Renal cortex interstitium (tissue), 11 donors: Measurements from ENCODE around the gene BMP6. TPM values are rescaled to one million over a fixed set of nuclear protein-coding genes. Genes with fewer than 3 reads are reported as not detected.
"Not testable (repeated sequence)": the region's sequence is repeated elsewhere in the genome, so short reads cannot be mapped to it uniquely, and the experiment has no call there.

Experiments used
- DNase-seq, 11 donors: peaks; one replicate each; pipeline ENCODE4 v3.0.0-alpha.2; 2013; ENCODE audit warnings: low read depth in 9 of 11, low spot score in 4 of 11; ENCODE audit errors: extremely low read depth in 1 of 11
- polyA plus RNA-seq, 3 donors: library from polyadenylated mRNA; unstranded; fragments of 120-200 nt; gene quantifications; one replicate each; pipeline ENCODE4 v1.2.1, GENCODE V29; 2013; ENCODE audit not compliant: insufficient read length in 3 of 3

Gene BMP6
- polyA plus RNA-seq, 3 donors, result 6.8 to 8.4 (median 7.4) TPM

- DNase-seq, result no peak
Measured at GRCh38 chr6:7851780-7852179, 125.9 kb downstream of the BMP6 start.

DNA sequence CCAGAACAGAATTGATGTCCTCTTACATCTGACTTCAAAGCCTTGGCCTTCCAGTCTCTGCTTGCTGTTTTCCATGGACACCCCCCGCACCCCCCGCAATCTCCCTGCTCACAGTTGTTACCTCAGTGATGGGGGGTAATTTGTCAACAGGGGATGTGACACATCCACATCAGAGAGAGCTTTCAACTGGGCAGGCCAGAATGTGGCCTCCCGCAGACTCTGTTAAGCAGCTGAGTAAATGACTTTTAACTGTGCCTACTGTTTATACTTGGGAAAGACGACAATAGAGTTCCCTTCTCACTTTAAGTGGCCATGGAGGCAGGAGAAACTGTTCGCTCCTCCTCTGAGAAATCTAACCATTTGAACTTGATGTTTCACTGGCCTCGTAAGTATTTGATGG, 133.7 kb downstream of the BMP6 start:
- no peak for DNase-seq

DNA sequence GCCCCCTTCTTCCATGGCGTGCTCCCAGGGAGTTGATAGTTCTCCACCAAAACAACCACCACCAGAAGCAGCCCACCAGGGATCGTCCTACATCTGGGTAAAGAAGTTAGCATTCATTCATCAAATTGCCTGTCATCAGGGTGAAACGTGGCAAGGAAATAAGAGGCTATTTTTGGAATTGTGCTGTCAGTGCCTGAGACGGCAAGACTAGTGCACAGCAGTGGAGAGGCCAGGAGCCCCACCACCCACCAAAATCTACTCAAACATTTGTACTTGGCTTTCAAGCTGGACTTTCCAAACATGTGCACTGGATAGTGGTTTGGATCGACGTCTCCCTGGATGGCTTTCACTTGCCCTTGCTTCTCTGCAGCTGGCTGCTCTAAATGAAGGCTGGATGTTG, 139.9 kb downstream of the BMP6 start:
- peak in 1 of 11 donors; percentile 13 for DNase-seq

DNA sequence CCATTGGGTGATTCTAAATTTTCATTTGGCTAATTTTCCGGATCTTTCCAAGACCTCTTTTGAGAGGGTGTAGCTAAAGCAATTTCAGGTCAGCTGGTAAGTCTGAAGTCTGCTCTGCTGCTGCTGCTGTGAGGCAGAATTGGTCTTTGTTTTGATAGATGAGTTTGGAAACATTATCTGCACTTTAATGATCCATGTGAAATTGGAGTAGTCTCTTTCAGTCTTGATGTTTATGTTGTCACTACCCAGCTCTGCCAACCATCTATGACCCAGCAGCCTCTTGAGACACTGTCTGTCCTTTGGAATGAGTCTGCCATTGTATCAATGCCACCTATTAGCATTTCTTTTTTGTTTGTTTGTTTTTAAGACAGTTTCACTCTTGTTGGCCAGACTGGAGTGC, 140.6 kb downstream of the BMP6 start:
- DNase-seq, result peak in 7 of 11 donors; percentile 15 to 43 (median 34)

GRCh38 chr6:7868926-7869325, 143.0 kb downstream of the BMP6 start:
- DNase-seq, result no peak

GRCh38 chr6:7878401-7878964, 152.6 kb downstream of the BMP6 start:
- DNase-seq, result no peak

- DNase-seq, result no peak
Measured at GRCh38 chr6:7879043-7879442, 153.1 kb downstream of the BMP6 start.

- no peak for DNase-seq
Measured at GRCh38 chr6:7879579-7879978, 153.7 kb downstream of the BMP6 start.

GRCh38 chr6:7879980-7880717, 154.2 kb downstream of the BMP6 start:
- DNase-seq, result no peak

DNA sequence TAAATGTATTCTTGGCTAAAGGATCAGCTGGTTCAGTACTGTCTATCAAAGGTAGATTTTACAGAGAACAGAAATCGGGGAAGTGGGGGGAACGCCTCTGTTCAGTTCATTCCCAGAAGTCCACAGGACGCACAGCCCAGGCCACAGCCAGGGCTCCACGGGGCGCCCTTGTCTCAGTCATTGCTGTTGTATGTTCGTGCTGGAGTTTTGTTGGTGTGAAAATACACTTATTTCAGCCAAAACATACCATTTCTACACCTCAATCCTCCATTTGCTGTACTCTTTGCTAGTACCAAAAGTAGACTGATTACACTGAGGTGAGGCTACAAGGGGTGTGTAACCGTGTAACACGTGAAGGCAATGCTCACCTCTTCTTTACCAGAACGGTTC, 154.8 kb downstream of the BMP6 start:
- DNase-seq, result no peak

GRCh38 chr6:7881765-7882500, 156.0 kb downstream of the BMP6 start:
- DNase-seq, result no peak

DNA sequence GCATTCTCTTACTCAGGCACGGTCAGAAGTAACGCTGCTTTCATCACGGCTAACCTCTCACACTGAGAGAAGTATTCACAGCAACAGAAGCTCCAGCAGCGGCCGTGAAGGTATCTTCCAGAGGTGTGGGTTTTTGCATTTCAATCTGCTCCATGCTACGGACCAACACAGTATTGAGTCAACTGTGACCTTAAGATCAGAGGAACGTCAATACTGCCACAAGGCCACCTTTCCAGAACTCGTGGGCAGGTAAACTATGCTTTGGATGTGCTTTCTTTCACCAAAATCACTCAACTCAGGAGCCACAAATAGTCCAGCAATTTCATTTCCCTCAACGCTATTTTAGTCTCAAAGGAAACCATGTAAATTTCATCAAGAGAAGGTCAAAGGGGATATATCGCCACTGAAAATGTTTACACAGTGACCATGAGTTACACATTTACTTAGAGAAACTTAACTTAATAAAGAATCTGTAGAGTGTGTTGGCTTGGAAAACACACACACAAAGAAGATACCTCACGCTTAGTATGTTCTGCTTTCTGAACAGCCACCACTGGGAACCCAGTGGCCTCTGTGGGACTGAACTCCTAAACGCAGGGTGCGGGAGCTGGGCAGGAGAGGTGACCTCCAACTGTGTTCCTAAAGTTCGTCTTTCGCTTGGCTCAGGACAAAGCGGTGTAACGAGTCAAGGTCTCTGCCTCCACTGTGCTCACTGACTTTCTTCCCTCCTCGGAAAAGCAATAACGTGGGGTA, 156.8 kb downstream of the BMP6 start:
- no peak for DNase-seq

GRCh38 chr6:7883381-7883780, 157.5 kb downstream of the BMP6 start:
- DNase-seq, result no peak

- no peak for DNase-seq
Measured at GRCh38 chr6:7886132-7886531, 160.2 kb downstream of the BMP6 start.

- no peak for DNase-seq
Measured at GRCh38 chr6:7887278-7887991, 161.5 kb downstream of the BMP6 start.

DNA sequence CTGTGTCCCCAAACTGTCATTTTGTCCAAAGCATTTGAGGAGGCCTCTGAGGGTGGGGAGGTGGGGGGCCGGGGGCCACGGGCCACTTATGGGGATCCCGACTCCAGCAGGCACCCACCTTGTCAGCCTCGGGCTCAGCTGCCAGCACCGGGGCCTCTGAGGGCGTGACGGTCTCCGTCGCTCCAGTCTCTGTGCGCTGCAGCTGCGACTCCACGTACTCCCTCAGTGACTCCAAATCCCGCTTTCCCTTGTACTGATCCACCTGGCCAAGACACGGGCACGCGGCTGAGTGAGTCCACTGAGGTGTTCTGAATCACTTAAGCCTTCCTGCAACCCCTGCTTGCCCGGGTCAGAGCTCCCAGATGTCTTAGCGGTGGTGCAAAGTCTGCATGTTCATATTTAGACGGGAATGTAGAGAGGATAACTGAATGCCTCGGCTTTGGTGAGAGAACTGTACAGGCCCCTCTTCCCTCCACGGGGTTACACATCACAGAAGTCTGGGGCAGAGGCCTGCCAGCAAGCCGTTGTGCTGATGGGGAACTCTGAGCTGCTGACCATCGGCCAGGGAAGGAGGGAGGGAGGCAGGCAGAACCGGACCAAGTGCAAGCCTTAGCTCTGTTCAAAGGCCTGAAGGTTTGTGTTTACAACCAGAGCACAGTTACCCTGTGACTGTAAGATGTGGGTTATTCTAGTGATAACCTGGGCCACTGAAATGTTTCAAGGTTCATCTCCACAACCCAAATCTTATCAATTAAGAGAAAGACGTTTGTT, 162.9 kb downstream of the BMP6 start:
- DNase-seq, result no peak

GRCh38 chr6:7891078-7891872, 165.4 kb downstream of the BMP6 start:
- no peak for DNase-seq

- DNase-seq, result not testable (repeated sequence)
Measured at GRCh38 chr6:7892367-7892766, 166.5 kb downstream of the BMP6 start.
